ENCODE results near the gene TRIM56.

- TF ChIP-seq CTCF (IDR thresholded peaks at IDR 0.05) (peak; percentile 59), RORB (CRISPR knock-in tag; IDR thresholded peaks at IDR 0.05) (no peak), FOXP1 (CRISPR knock-in tag; IDR thresholded peaks at IDR 0.05; ENCODE audit: borderline replicate concordance) (no peak), ZNF232 (CRISPR knock-in tag; IDR thresholded peaks at IDR 0.05) (no peak), TP53 (CRISPR knock-in tag; IDR thresholded peaks at IDR 0.05) (no peak), ATF3 (CRISPR knock-in tag; conservative IDR thresholded peaks at IDR 0.05) (no peak), USF2 (CRISPR knock-in tag; IDR thresholded peaks at IDR 0.05) (peak; percentile 60; the same call in 1 of the 2 replicates), JUN (CRISPR knock-in tag; IDR thresholded peaks at IDR 0.05) (no peak), E2F4 (CRISPR knock-in tag; IDR thresholded peaks at IDR 0.05; ENCODE audit: borderline replicate concordance, low read depth) (no peak), MAX (CRISPR knock-in tag; IDR thresholded peaks at IDR 0.05) (no peak)
Observed at GRCh38 chr7:101138213-101138870, 53.1 kb downstream of the TRIM56 start.
